Measurements from ENCODE around the gene PPIP5K2. TPM values are rescaled to one million over a fixed set of nuclear protein-coding genes. Genes with fewer than 3 reads are reported as not detected.
A peak's percentile ranks its signal among the peaks of the same experiment; 100 is the strongest.
"Not testable (repeated sequence)": the region's sequence is repeated elsewhere in the genome, so short reads cannot be mapped to it uniquely, and the experiment has no call there.

Gene PPIP5K2
- 10 to 100 TPM; 19.4 to 30.6 (median 26.3) TPM for total RNA-seq
- long read RNA-seq, partial matches to known transcripts = 0 of 2 reads
- long read RNA-seq, other reads (novel, unspliced or antisense) = 2 of 2 reads

- Histone ChIP-seq H3K4me1 (peaks cover 0 to 11% (median 2%) of the 10 kb centered on the region in 4 donors), H3K36me3 (no peaks in the 10 kb centered on the region), H3K4me3 (peak within 1 kb of the TSS; percentile 72 to 82 (median 72)), H3K27ac (peak within 1 kb of the TSS; percentile 90 to 97 (median 94)), H3K9me3 (no peaks in the 10 kb centered on the region), H3K27me3 (no peaks in the 10 kb centered on the region)
- DNase-seq (peak; percentile 94 to 98 (median 96)), ATAC-seq (peak; percentile 95 to 98 (median 96))
- intact Hi-C loops (cut with DNase I) = no loop called here
- WGBS (ENCODE audit: insufficient coverage, low coverage, low lambda C conversion rate, missing lambda C conversion rate) = 0% methylated on average over 26 of the region's 46 CpGs
- no peak for TF ChIP-seq CTCF (IDR thresholded peaks at IDR 0.05)
- peak; percentile 61 for TF ChIP-seq POLR2A (IDR thresholded peaks at IDR 0.05)
Observed at GRCh38 chr5:103119765-103120606, at the start of gene PPIP5K2, which contains the start of gene GIN1. PPIP5K2 (plus strand) TSS chr5:103120301; CDS start chr5:103129590, 9,289 bp downstream. GIN1 (minus strand) TSS chr5:103120138; CDS start chr5:103108707, 11,431 bp downstream.

DNA sequence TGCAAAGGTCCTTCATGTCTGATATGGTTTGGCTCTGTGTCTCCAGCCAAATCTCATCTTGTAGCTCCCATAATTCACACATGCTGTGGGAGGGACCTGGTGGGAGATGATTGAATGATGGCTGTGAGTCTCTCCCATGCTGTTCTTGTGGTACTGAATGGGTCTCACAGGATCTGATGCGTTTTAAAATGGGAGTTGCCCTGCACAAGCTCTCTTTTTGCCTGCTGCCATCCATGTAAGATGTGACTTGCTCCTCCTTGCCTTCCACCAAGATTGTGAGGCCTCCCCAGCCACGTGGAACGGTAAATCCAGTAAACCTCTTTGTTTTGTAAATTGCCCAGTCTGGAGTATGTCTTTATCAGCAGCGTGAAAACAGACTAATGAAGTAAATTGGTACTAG lies 46.6 kb upstream of the PPIP5K2 start:
- intact Hi-C loops (cut with DNase I); H3K9me3 ChIP-seq; ATAC-seq; H3K4me1 ChIP-seq; DNase-seq; H3K27me3 ChIP-seq; H3K27ac ChIP-seq; H3K36me3 ChIP-seq; H3K4me3 ChIP-seq: not testable (repeated sequence)
- 87% methylated on average over 3 of the region's 4 CpGs for WGBS (ENCODE audit: insufficient coverage, low coverage, low lambda C conversion rate, missing lambda C conversion rate)

- intact Hi-C loops (cut with DNase I) = no loop called here
- no peaks in the 10 kb centered on the region for H3K4me1 ChIP-seq
- no peak overlapping the region for H3K4me3 ChIP-seq
- WGBS (ENCODE audit: insufficient coverage, low coverage, low lambda C conversion rate, missing lambda C conversion rate) = 77% methylated on average over 4 of the region's 4 CpGs
- DNase-seq (no peak), ATAC-seq (no peak)
- no peaks in the 10 kb centered on the region for H3K36me3 ChIP-seq
- TF ChIP-seq POLR2A (IDR thresholded peaks at IDR 0.05) = no peak
- TF ChIP-seq CTCF (IDR thresholded peaks at IDR 0.05) = no peak
- no peaks in the 10 kb centered on the region for H3K27me3 ChIP-seq
- peaks cover 0 to 6% (median 3%) of the 10 kb centered on the region in 4 donors for H3K9me3 ChIP-seq
- H3K27ac ChIP-seq = no peak overlapping the region
Observed at GRCh38 chr5:103075442-103075841, 44.7 kb upstream of the PPIP5K2 start.

GRCh38 chr5:103079796-103080195 lies 40.3 kb upstream of the PPIP5K2 start:
- H3K9me3 ChIP-seq = peaks cover 0 to 9% (median 3%) of the 10 kb centered on the region in 4 donors
- 80% methylated on average over 1 of the region's 4 CpGs for WGBS (ENCODE audit: insufficient coverage, low coverage, low lambda C conversion rate, missing lambda C conversion rate)
- TF ChIP-seq CTCF (IDR thresholded peaks at IDR 0.05) (no peak), POLR2A (IDR thresholded peaks at IDR 0.05) (no peak)

GRCh38 chr5:103086547-103086946 lies 33.6 kb upstream of the PPIP5K2 start:
- DNase-seq (no peak), ATAC-seq (no peak)
- no peaks in the 10 kb centered on the region for H3K4me1 ChIP-seq
- 100% methylated on average over 1 of the region's 1 CpG for WGBS (ENCODE audit: insufficient coverage, low coverage, low lambda C conversion rate, missing lambda C conversion rate)
- peaks cover 0 to 3% (median 0%) of the 10 kb centered on the region in 4 donors for H3K9me3 ChIP-seq
- no peak overlapping the region for H3K4me3 ChIP-seq
- H3K27me3 ChIP-seq = no peaks in the 10 kb centered on the region
- H3K27ac ChIP-seq = no peak overlapping the region
- peaks cover 0 to 18% (median 7%) of the 10 kb centered on the region in 4 donors for H3K36me3 ChIP-seq
- intact Hi-C loops (cut with DNase I) = no loop called here
- TF ChIP-seq CTCF (IDR thresholded peaks at IDR 0.05) = no peak
- TF ChIP-seq POLR2A (IDR thresholded peaks at IDR 0.05) = no peak

More at GRCh38 chr5:103079796-103080195, 40.3 kb upstream of the PPIP5K2 start:
- no peaks in the 10 kb centered on the region for H3K27me3 ChIP-seq
- ATAC-seq (peak in 1 of 4 donors; percentile 43), DNase-seq (no peak)
- H3K27ac ChIP-seq = no peak overlapping the region
- intact Hi-C loops (cut with DNase I) = no loop called here
- H3K4me1 ChIP-seq = no peaks in the 10 kb centered on the region
- H3K36me3 ChIP-seq = no peaks in the 10 kb centered on the region
- H3K4me3 ChIP-seq = no peak overlapping the region

All from right lobe of liver (tissue), 6 donors.